Ovary (tissue), 9 donors: Measurements from ENCODE around the gene ARMCX2. TPM values are rescaled to one million over a fixed set of nuclear protein-coding genes. Genes with fewer than 3 reads are reported as not detected.

Experiments used
- DNase-seq, 5 donors: peaks; one replicate each; pipeline ENCODE4 v3.0.0-alpha.2; 2019 to 2020
- H3K27ac ChIP-seq, 2 donors: fragments of 200-600 bp; one replicate each; pipeline versions ENCODE4 v1.5.1 to v1.8.0; 2019 to 2022
- H3K27me3 ChIP-seq: fragments of 200-600 bp; one replicate; pipeline ENCODE4 v1.8.0; 2022
- H3K36me3 ChIP-seq: fragments of 200-600 bp; sonication (generic); one replicate; pipeline ENCODE4 v1.5.1; 2019
- H3K4me1 ChIP-seq: one replicate; pipeline ENCODE4 v1.8.1; 2013; ENCODE audit warnings: mild to moderate bottlenecking, moderate library complexity; ENCODE audit not compliant: insufficient read depth
- H3K4me3 ChIP-seq: fragments of 200-600 bp; sonication (generic); one replicate; pipeline ENCODE4 v1.5.1; 2017
- H3K9me3 ChIP-seq, 2 donors: fragments of 200-600 bp in 1 of 2; sonication (generic) in 1 of 2; one replicate each; pipeline versions ENCODE4 v1.5.1 to v1.8.1; 2013 to 2019; ENCODE audit warnings: mild to moderate bottlenecking in 1 of 2, moderate library complexity in 1 of 2
- CTCF ChIP-seq, 3 donors: fragments of 450-650 bp in 2 of 3; fragments of 200-600 bp in 1 of 3; IDR thresholded peaks; one replicate each; pipeline versions ENCODE4 v1.5.1 to v1.8.0; 2016 to 2022; ENCODE audit warnings: antibody characterized with exemption in 3 of 3, mild to moderate bottlenecking in 1 of 3
- EP300 ChIP-seq: sonication (generic); formaldehyde crosslinking; IDR thresholded peaks from one replicate; pipeline ENCODE4 v1.6.1; 2017; ENCODE audit warnings: antibody characterized with exemption
- POLR2A ChIP-seq: fragments of 450-650 bp; IDR thresholded peaks from one replicate; pipeline ENCODE4 v1.6.1; 2017; ENCODE audit warnings: antibody characterized with exemption, mild to moderate bottlenecking, moderate library complexity
- WGBS, 3 donors: extraction: QIAGEN DNeasy Blood & Tissue Kit in 1 of 3; methylation state at CpG; one replicate each; pipeline versions ENCODE4 v1.1.5 to v1.1.7; 2013 to 2017; 5-methylcytosine and 5-hydroxymethylcytosine counted together
- intact Hi-C, 4 donors: fragments of 100-400 bp; cut with DNase I; formaldehyde crosslinking; loops; one replicate each; pipeline versions ENCODE4 v1.11.0 to v1.15.1; 2022 to 2023
- polyA plus RNA-seq, 2 donors: library from polyadenylated mRNA; stranded (reverse); fragments of 200-250 nt in 1 of 2; fragments of 350-450 nt in 1 of 2; fragmentation: Illumina TruSeq in 1 of 2; extraction: RNeasy Lipid Tissue Mini Kit (QIAGEN cat#74804) in 1 of 2; gene quantifications; one replicate each; pipeline ENCODE4 v1.2.3, GENCODE V29; 2013 to 2014
- total RNA-seq, 7 donors: library from RNA; depleted of rRNA in 2 of 7; stranded (reverse); fragments of >200 nt in 2 of 7; fragmentation: NEBNext Ultra II Directional in 3 of 7; extraction: Animal tissue kit (Norgen Biotek cat#: 25700) in 3 of 7; gene quantifications; one replicate each; pipeline versions ENCODE4 v1.1.0 to v1.2.4, GENCODE V29; 2016 to 2023
- donor health status: DM: no; HTN: no; CAD: no; lungs with moderate emphysema.
- donor health status: DM: no; HTN: no; CAD: no.
- donor health status: Bipolar disorder and iron deficiency.
- donor health status: DM: yes; HTN: yes; CAD: no.
- donor health status: DM: no; HTN: no; CAD: no.
- donor health status: DM: yes; HTN: yes; CAD: no.

The ARMCX2 gene
- total and polyA plus RNA-seq, 9 donors, result 36.4 to 90.4 (median 73.7) TPM

- H3K4me1 ChIP-seq, result no peaks in the 10 kb centered on the region
- intact Hi-C loops, result no loop called here
Measured at GRCh38 chrX:101691835-101692234, 32.2 kb upstream of the ARMCX2 start.

GRCh38 chrX:101686574-101686973 lies 26.9 kb upstream of the ARMCX2 start:
- Histone ChIP-seq H3K4me3 (no peak overlapping the region), H3K9me3 (no peaks in the 10 kb centered on the region), H3K36me3 (no peaks in the 10 kb centered on the region), H3K27ac (no peak overlapping the region), H3K4me1 (no peaks in the 10 kb centered on the region), H3K27me3 (no peaks in the 10 kb centered on the region)
- DNase-seq, result no peak
- WGBS, 3 donors, result 25 to 38% (median 27%) methylated on average over 2 of the region's 2 CpGs
- TF ChIP-seq EP300 (no peak), POLR2A (no peak), CTCF (IDR thresholded peaks at IDR 0.05) (no peak)
- intact Hi-C loops, result no loop called here

More at GRCh38 chrX:101691835-101692234, 32.2 kb upstream of the ARMCX2 start:
- H3K4me3 ChIP-seq, result no peak overlapping the region
- H3K36me3 ChIP-seq, result no peaks in the 10 kb centered on the region
- H3K27me3 ChIP-seq, result no peaks in the 10 kb centered on the region
- TF ChIP-seq POLR2A (no peak), CTCF (IDR thresholded peaks at IDR 0.05) (no peak), EP300 (no peak)
- H3K9me3 ChIP-seq, result no peaks in the 10 kb centered on the region
- no peak for DNase-seq
- no peak overlapping the region for H3K27ac ChIP-seq
- 68 to 72% (median 68%) methylated on average over 1 of the region's 1 CpG for WGBS, 3 donors

- intact Hi-C loops, result no loop called here
- H3K4me3 ChIP-seq, result no peak overlapping the region
- no peaks in the 10 kb centered on the region for H3K27me3 ChIP-seq
- no peak overlapping the region for H3K27ac ChIP-seq
- no peak for DNase-seq
- TF ChIP-seq POLR2A, result no peak
- TF ChIP-seq CTCF (IDR thresholded peaks at IDR 0.05), result no peak
- TF ChIP-seq EP300, result no peak
- no peaks in the 10 kb centered on the region for H3K4me1 ChIP-seq
- no peaks in the 10 kb centered on the region for H3K36me3 ChIP-seq
- H3K9me3 ChIP-seq, result no peaks in the 10 kb centered on the region
Measured at GRCh38 chrX:101685923-101686322, 26.3 kb upstream of the ARMCX2 start.

- no peak for TF ChIP-seq EP300
- TF ChIP-seq POLR2A, result no peak
- TF ChIP-seq CTCF (IDR thresholded peaks at IDR 0.05), result no peak
- no peak for DNase-seq
- H3K27me3 ChIP-seq, result no peaks in the 10 kb centered on the region
- no peaks in the 10 kb centered on the region for H3K4me1 ChIP-seq
- 18 to 24% (median 23%) methylated on average over 2 of the region's 2 CpGs for WGBS, 3 donors
- H3K4me3 ChIP-seq, result no peak overlapping the region
- no peaks in the 10 kb centered on the region for H3K9me3 ChIP-seq
- intact Hi-C loops, result no loop called here
- H3K27ac ChIP-seq, result no peak overlapping the region
- H3K36me3 ChIP-seq, result no peaks in the 10 kb centered on the region
Measured at GRCh38 chrX:101682723-101683122, 23.1 kb upstream of the ARMCX2 start.

- H3K4me3 ChIP-seq, result no peak overlapping the region
- no peaks in the 10 kb centered on the region for H3K27me3 ChIP-seq
- no peak overlapping the region for H3K27ac ChIP-seq
- H3K36me3 ChIP-seq, result no peaks in the 10 kb centered on the region
- H3K9me3 ChIP-seq, result no peaks in the 10 kb centered on the region
- WGBS, 3 donors, result 33 to 68% (median 53%) methylated on average over 1 of the region's 1 CpG
- no peak for DNase-seq
- intact Hi-C loops, result no loop called here
- H3K4me1 ChIP-seq, result no peaks in the 10 kb centered on the region
- TF ChIP-seq POLR2A, result no peak
- no peak for TF ChIP-seq EP300
- TF ChIP-seq CTCF (IDR thresholded peaks at IDR 0.05), result no peak
Measured at GRCh38 chrX:101677028-101677427, 17.4 kb upstream of the ARMCX2 start.
